H1 (cell line): ENCODE measurements around the gene DCDC2. TPM values are rescaled to one million over a fixed set of nuclear protein-coding genes. Genes with fewer than 3 reads are reported as not detected.

ENCODE experiments used
- CTCF ChIA-PET: fragments of 300-600 bp; sonication (Branson Sonifier 250); formaldehyde crosslinking; loops from one replicate; lab custom pipeline; 2021; ENCODE audit not compliant: partially characterized antibody; lab: Charles Lee
- POLR2A ChIA-PET: fragments of 300-600 bp; sonication (Branson Sonifier 250); formaldehyde crosslinking; loops from one replicate; lab custom pipeline; 2021; ENCODE audit warnings: inconsistent platforms; ENCODE audit not compliant: partially characterized antibody; lab: Charles Lee
- DNase-seq, 2 experiments: peaks; one replicate each; pipeline versions ENCODE4 v3.0.0 to v3.0.0-alpha.2; 2010 to 2022; ENCODE audit warnings: low spot score in 2 of 2, low read depth in 1 of 2, mixed read lengths in 1 of 2
- FAIRE-seq: peaks from 2 replicates; lab custom pipeline; 2011; peaks lifted over from hg19 to GRCh38; lab: Jason Lieb, UNC
- H2AFZ ChIP-seq: 2 replicates; pipeline ENCODE4 v1.8.1; 2012; ENCODE audit warnings: low read length, inconsistent platforms
- H2AK5ac ChIP-seq: 2 replicates; pipeline ENCODE4 v1.6.1; 2013; ENCODE audit warnings: low read depth, low read length
- H2BK120ac ChIP-seq: replicated peaks from 2 replicates; pipeline ENCODE3; 2013; ENCODE audit warnings: low read depth, low read length, inconsistent platforms
- H2BK12ac ChIP-seq: 2 replicates; pipeline ENCODE4 v1.6.1; 2013; ENCODE audit warnings: low read depth, low read length
- H2BK15ac ChIP-seq: 2 replicates; pipeline ENCODE4 v1.6.1; 2013; ENCODE audit warnings: low read length
- H2BK20ac ChIP-seq: 2 replicates; pipeline ENCODE4 v1.6.1; 2013; ENCODE audit warnings: low read length
- H2BK5ac ChIP-seq: 2 replicates; pipeline ENCODE4 v1.6.1; 2013; ENCODE audit warnings: low read depth, low read length
- H3K14ac ChIP-seq: 2 replicates; pipeline ENCODE4 v1.6.1; 2013; ENCODE audit warnings: inconsistent platforms; ENCODE audit not compliant: insufficient read length
- H3K18ac ChIP-seq: 2 replicates; pipeline ENCODE4 v1.6.1; 2013; ENCODE audit warnings: low read length; ENCODE audit errors: extremely low read depth
- H3K23ac ChIP-seq: 2 replicates; pipeline ENCODE4 v1.6.1; 2013; ENCODE audit warnings: inconsistent platforms; ENCODE audit not compliant: insufficient read length
- H3K23me2 ChIP-seq: 2 replicates; pipeline ENCODE4 v1.6.1; 2013; ENCODE audit warnings: low read depth, low read length
- H3K27ac ChIP-seq: 2 replicates; pipeline ENCODE4 v1.6.1; 2011; ENCODE audit warnings: low read depth, low read length, inconsistent platforms
- H3K27me3 ChIP-seq, 4 experiments: replicated peaks in 1 of 4; 1 replicate in 1 of 4; 2 replicates in 3 of 4; pipeline versions ENCODE4 v1.6.1 to v1.8.1; 2011 to 2013; ENCODE audit warnings: low read length in 3 of 4, mild to moderate bottlenecking in 3 of 4, inconsistent platforms in 2 of 4, mixed read lengths in 2 of 4, moderate library complexity in 1 of 4; ENCODE audit not compliant: control insufficient read depth in 3 of 4, insufficient read depth in 3 of 4; ENCODE audit errors: extremely low read depth in 1 of 4
- H3K36me3 ChIP-seq, 4 experiments: 2 replicates each; pipeline versions ENCODE4 v1.6.1 to v1.8.1; 2011 to 2013; ENCODE audit warnings: mild to moderate bottlenecking in 4 of 4, low read length in 3 of 4, moderate library complexity in 2 of 4, control low read depth in 1 of 4, inconsistent platforms in 1 of 4; ENCODE audit not compliant: insufficient read depth in 4 of 4, control insufficient read depth in 2 of 4
- H3K4ac ChIP-seq: replicated peaks from 2 replicates; pipeline ENCODE3; 2013; ENCODE audit warnings: low read length, low read depth, mixed read lengths, inconsistent platforms; ENCODE audit not compliant: insufficient read length
- H3K4me1 ChIP-seq, 4 experiments: replicated peaks in 1 of 4; 1 replicate in 1 of 4; 2 replicates in 3 of 4; pipeline versions ENCODE4 v1.6.1 to v1.8.1; 2011 to 2013; ENCODE audit warnings: low read length in 3 of 4, inconsistent platforms in 2 of 4, mixed read lengths in 1 of 4; ENCODE audit not compliant: insufficient read depth in 4 of 4, control insufficient read depth in 3 of 4
- H3K4me2 ChIP-seq, 2 experiments: 2 replicates each; pipeline versions ENCODE4 v1.6.1 to v1.8.1; 2011 to 2013; ENCODE audit warnings: low read depth in 2 of 2, low read length in 2 of 2, control low read depth in 1 of 2, inconsistent platforms in 1 of 2, mild to moderate bottlenecking in 1 of 2; ENCODE audit not compliant: insufficient read depth in 1 of 2
- H3K4me3 ChIP-seq, 4 experiments: fragments of 200-600, 300-600 bp in 1 of 4; sonication (generic), shearing (Covaris generic), sonication (Bioruptor Twin) in 1 of 4; 2 replicates each; pipeline versions ENCODE4 v1.5.1 to v1.8.1; 2011 to 2016; ENCODE audit warnings: low read length in 4 of 4, low read depth in 3 of 4, control low read depth in 2 of 4, inconsistent platforms in 2 of 4, mild to moderate bottlenecking in 2 of 4, mixed read lengths in 1 of 4, moderate library complexity in 1 of 4; ENCODE audit not compliant: insufficient read depth in 2 of 4; ENCODE audit errors: extremely low read depth in 1 of 4
- H3K56ac ChIP-seq: replicated peaks from 2 replicates; pipeline ENCODE3; 2013; ENCODE audit warnings: low read depth, mild to moderate bottlenecking, mixed read lengths, low read length, inconsistent platforms; ENCODE audit not compliant: insufficient read length
- H3K79me1 ChIP-seq: 2 replicates; pipeline ENCODE4 v1.6.1; 2013; ENCODE audit warnings: low read depth, low read length, control low read depth
- H3K79me2 ChIP-seq, 2 experiments: 2 replicates each; pipeline versions ENCODE4 v1.6.1 to v1.8.1; 2012 to 2013; ENCODE audit warnings: low read length in 2 of 2, mild to moderate bottlenecking in 2 of 2, inconsistent platforms in 1 of 2; ENCODE audit not compliant: insufficient read depth in 2 of 2, control insufficient read depth in 1 of 2
- H3K9ac ChIP-seq, 4 experiments: replicated peaks in 1 of 4; 1 replicate in 1 of 4; 2 replicates in 3 of 4; pipeline versions ENCODE4 v1.6.1 to v1.8.1; 2011 to 2013; ENCODE audit warnings: low read depth in 3 of 4, low read length in 3 of 4, control low read depth in 2 of 4, mild to moderate bottlenecking in 2 of 4, moderate library complexity in 2 of 4, inconsistent platforms in 1 of 4; ENCODE audit errors: extremely low read depth in 1 of 4
- H3K9me3 ChIP-seq, 2 experiments: 2 replicates each; pipeline versions ENCODE4 v1.6.1 to v1.8.1; 2012 to 2013; ENCODE audit warnings: mild to moderate bottlenecking in 2 of 2, moderate library complexity in 2 of 2, control low read depth in 1 of 2, inconsistent platforms in 1 of 2, low read depth in 1 of 2, low read length in 1 of 2, mixed read lengths in 1 of 2; ENCODE audit not compliant: insufficient read depth in 2 of 2
- H4K20me1 ChIP-seq, 2 experiments: replicated peaks in 1 of 2; 2 replicates each; pipeline versions ENCODE3 to v1.8.1; 2011 to 2013; ENCODE audit warnings: inconsistent platforms in 2 of 2, low read length in 2 of 2, mild to moderate bottlenecking in 1 of 2; ENCODE audit not compliant: insufficient read depth in 2 of 2, control insufficient read depth in 1 of 2
- H4K5ac ChIP-seq: 2 replicates; pipeline ENCODE4 v1.6.1; 2013; ENCODE audit warnings: low read length, low read depth, mixed read lengths, inconsistent platforms; ENCODE audit not compliant: insufficient read length
- H4K8ac ChIP-seq: 2 replicates; pipeline ENCODE4 v1.8.0; 2013; ENCODE audit warnings: mild to moderate bottlenecking, moderate library complexity, low read length, inconsistent platforms; ENCODE audit not compliant: insufficient read depth; ENCODE audit errors: extremely low read depth
- H4K91ac ChIP-seq: replicated peaks from 2 replicates; pipeline ENCODE3; 2013; ENCODE audit warnings: low read length, mixed read lengths, inconsistent platforms; ENCODE audit not compliant: insufficient read length
- ATF2 ChIP-seq: IDR thresholded peaks from 2 replicates; pipeline ENCODE4 v1.6.1; 2012; ENCODE audit warnings: low read length, inconsistent platforms
- CBX8 ChIP-seq: fragments of 300-800, 300-1000 bp; sonication (generic); IDR thresholded peaks from 2 replicates; pipeline ENCODE4 v1.7.1; 2016; ENCODE audit warnings: low read depth, low read length, borderline replicate concordance
- CHD1 ChIP-seq: IDR thresholded peaks from 2 replicates; pipeline ENCODE4 v1.6.1; 2012; ENCODE audit warnings: low read depth, low read length, improper control_type of control experiment
- EP300 ChIP-seq, 2 experiments: IDR thresholded peaks; 1 replicate in 1 of 2; 2 replicates in 1 of 2; pipeline ENCODE4 v1.6.1; 2011 to 2012; ENCODE audit warnings: low read depth in 2 of 2, low read length in 2 of 2, mild to moderate bottlenecking in 2 of 2, borderline replicate concordance in 1 of 2, inconsistent platforms in 1 of 2, moderate library complexity in 1 of 2
- JUND ChIP-seq: IDR thresholded peaks from 2 replicates; pipeline ENCODE4 v1.6.1; 2011; ENCODE audit warnings: mild to moderate bottlenecking, improper control_type of control experiment, low read length
- MAX ChIP-seq: IDR thresholded peaks from 2 replicates; pipeline ENCODE4 v1.6.1; 2012; ENCODE audit warnings: inconsistent platforms
- POLR2A ChIP-seq, 2 experiments: IDR thresholded peaks; 1 replicate in 1 of 2; 2 replicates in 1 of 2; pipeline ENCODE4 v1.6.1; 2011; ENCODE audit warnings: low read depth in 2 of 2, low read length in 2 of 2, mild to moderate bottlenecking in 2 of 2; ENCODE audit errors: control extremely low read depth in 1 of 2
- POLR2AphosphoS5 ChIP-seq: IDR thresholded peaks from 2 replicates; pipeline ENCODE4 v1.6.1; 2011; ENCODE audit warnings: low read depth, low read length
- SIRT6 ChIP-seq: IDR thresholded peaks from one replicate; pipeline ENCODE4 v1.7.1; 2012; ENCODE audit warnings: low read length, inconsistent platforms
- SIX5 ChIP-seq: IDR thresholded peaks from 2 replicates; pipeline ENCODE4 v1.6.1; 2011; ENCODE audit warnings: mild to moderate bottlenecking, low read depth, low read length
- SP1 ChIP-seq: IDR thresholded peaks from 2 replicates; pipeline ENCODE4 v1.6.1; 2011; ENCODE audit warnings: low read depth, low read length
- SUZ12 ChIP-seq: fragments of 200-600 bp; sonication (generic); IDR thresholded peaks from 2 replicates; pipeline ENCODE4 v1.6.1; 2012; ENCODE audit warnings: mild to moderate bottlenecking, inconsistent platforms, low read length, moderate library complexity, mixed read lengths
- TAF7 ChIP-seq: optimal IDR thresholded peaks from 2 replicates; pipeline ENCODE3; 2011; ENCODE audit warnings: low read depth, mild to moderate bottlenecking, inconsistent platforms, low read length, moderate library complexity, borderline replicate concordance
- TEAD4 ChIP-seq: IDR thresholded peaks from 2 replicates; pipeline ENCODE4 v1.6.1; 2012; ENCODE audit warnings: low read depth, low read length, inconsistent platforms, mixed read lengths
- whole genome bisulfite sequencing, 2 experiments: shearing (Covaris generic) in 1 of 2; methylation state at CpG; one replicate each; pipeline versions ENCODE4 v1.1.6 to v1.1.7; 2013 to 2015; ENCODE audit warnings: low lambda C conversion rate in 2 of 2, mixed read lengths in 2 of 2, inconsistent platforms in 1 of 2, low coverage in 1 of 2, missing lambda C conversion rate in 1 of 2; ENCODE audit not compliant: insufficient replicate concordance in 2 of 2, insufficient coverage in 1 of 2, insufficient read length in 1 of 2; ENCODE audit errors: extremely low coverage in 1 of 2, missing lambda C conversion rate in 1 of 2; 5-methylcytosine and 5-hydroxymethylcytosine counted together
- polyA plus RNA-seq, 7 experiments: library from polyadenylated mRNA; depleted of rRNA in 3 of 7; stranded (reverse) in 5 of 7; unstranded in 2 of 7; fragments of >200 nt in 5 of 7; fragments of 200-250 nt in 2 of 7; gene quantifications; 1 replicate in 5 of 7; 2 replicates in 1 of 7; 4 replicates in 1 of 7; pipeline versions ENCODE4 v1.2.1 to v1.2.3, GENCODE V29; 2011 to 2013; ENCODE audit warnings: missing spikeins in 2 of 7, mixed read lengths in 2 of 7
- total RNA-seq: library from RNA; stranded (reverse); fragmentation: NEBNext Ultra II Directional; extraction: Animal tissue kit (Norgen Biotek cat#: 25700); gene quantifications from 2 replicates; pipeline ENCODE4 v1.2.1, GENCODE V29; 2021

Gene DCDC2
- total and polyA plus RNA-seq, 2 of the 8 experiments (the other 6 are each of a cell fraction or from before 2014, with no cell fraction given), result 0.03 to 0.15 TPM

GRCh38 chr6:24207413-24207812 is 150.4 kb downstream of the DCDC2 start:
- H3K9me3 ChIP-seq, result no peaks in the 10 kb centered on the region
- FAIRE-seq (no peak), DNase-seq (no peak)
- POLR2A ChIA-PET, result no interaction called here
- H3K4me3 ChIP-seq, result no peak overlapping the region
- no peak overlapping the region for H2BK120ac ChIP-seq
- no peak overlapping the region for H2BK15ac ChIP-seq
- no peak overlapping the region for H3K4ac ChIP-seq
- H4K5ac ChIP-seq, result no peak overlapping the region
- H2AFZ ChIP-seq, result no peak overlapping the region
- WGBS, 2 experiments, result 93% methylated on average over 4 of the region's 4 CpGs; no CpG with 5 or more reads in 1 of the 2 experiments
- no peak overlapping the region for H2BK20ac ChIP-seq
- CTCF ChIA-PET, result interaction anchor here (0.9 to 2.5 kb wide), 4 partner anchors 9 to 143 kb away, joined by 4 to 16 read pairs (median 4); no protein-coding TSS in a partner anchor
- no peak overlapping the region for H3K9ac ChIP-seq
- H3K14ac ChIP-seq, result no peak overlapping the region
- H2AK5ac ChIP-seq, result no peak overlapping the region
- H2BK5ac ChIP-seq, result no peak overlapping the region
- no peak overlapping the region for H3K4me2 ChIP-seq
- H3K56ac ChIP-seq, result no peak overlapping the region
- H4K91ac ChIP-seq, result no peak overlapping the region
- H3K23me2 ChIP-seq, result no peaks in the 10 kb centered on the region; the same call in 1 of the 2 replicates
- no peak overlapping the region for H3K27ac ChIP-seq
- H3K79me1 ChIP-seq, result no peaks in the 10 kb centered on the region
- no peaks in the 10 kb centered on the region for H3K79me2 ChIP-seq
- H3K27me3 ChIP-seq, result no peaks in the 10 kb centered on the region
- no peak overlapping the region for H3K18ac ChIP-seq
- no peak overlapping the region for H4K8ac ChIP-seq
- no peak overlapping the region for H2BK12ac ChIP-seq
- H3K4me1 ChIP-seq, result no peaks in the 10 kb centered on the region
- no peaks in the 10 kb centered on the region for H3K36me3 ChIP-seq
- H3K23ac ChIP-seq, result no peak overlapping the region
- no peaks in the 10 kb centered on the region for H4K20me1 ChIP-seq
- TF ChIP-seq EP300 (IDR thresholded peaks at IDR 0.05; ENCODE audit: borderline replicate concordance in 1 of 2, low read depth in 2 of 2, low read length in 2 of 2) (no peak), MAX (no peak), SP1 (no peak), CHD1 (no peak), SIX5 (no peak), CBX8 (no peak), TAF7 (no peak), SUZ12 (no peak), SIRT6 (no peak), POLR2AphosphoS5 (no peak), POLR2A (IDR thresholded peaks at IDR 0.05; ENCODE audit: control extremely low read depth in 1 of 2, low read depth in 2 of 2, low read length in 2 of 2) (no peak), ATF2 (no peak), JUND (no peak), TEAD4 (no peak)
